ENCODE measurements around the gene BOC.

The BOC gene

GRCh38 chr3:113205481-113205880 lies 5.9 kb upstream of the BOC start:
- no peak for DNase-seq (ENCODE audit: low spot score)
- in situ Hi-C loops (cut with MboI; ENCODE audit: low pct_unique_long_range_greater_than_20kb, low sequenced_read_pairs, unreplicated experiment) = no loop called here
- TF ChIP-seq, protein P1, sequence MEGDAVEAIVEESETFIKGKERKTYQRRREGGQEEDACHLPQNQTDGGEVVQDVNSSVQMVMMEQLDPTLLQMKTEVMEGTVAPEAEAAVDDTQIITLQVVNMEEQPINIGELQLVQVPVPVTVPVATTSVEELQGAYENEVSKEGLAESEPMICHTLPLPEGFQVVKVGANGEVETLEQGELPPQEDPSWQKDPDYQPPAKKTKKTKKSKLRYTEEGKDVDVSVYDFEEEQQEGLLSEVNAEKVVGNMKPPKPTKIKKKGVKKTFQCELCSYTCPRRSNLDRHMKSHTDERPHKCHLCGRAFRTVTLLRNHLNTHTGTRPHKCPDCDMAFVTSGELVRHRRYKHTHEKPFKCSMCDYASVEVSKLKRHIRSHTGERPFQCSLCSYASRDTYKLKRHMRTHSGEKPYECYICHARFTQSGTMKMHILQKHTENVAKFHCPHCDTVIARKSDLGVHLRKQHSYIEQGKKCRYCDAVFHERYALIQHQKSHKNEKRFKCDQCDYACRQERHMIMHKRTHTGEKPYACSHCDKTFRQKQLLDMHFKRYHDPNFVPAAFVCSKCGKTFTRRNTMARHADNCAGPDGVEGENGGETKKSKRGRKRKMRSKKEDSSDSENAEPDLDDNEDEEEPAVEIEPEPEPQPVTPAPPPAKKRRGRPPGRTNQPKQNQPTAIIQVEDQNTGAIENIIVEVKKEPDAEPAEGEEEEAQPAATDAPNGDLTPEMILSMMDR (IDR thresholded peaks at IDR 0.05; ENCODE audit: extremely low read depth, insufficient read depth, missing control alignments) = no peak

DNA sequence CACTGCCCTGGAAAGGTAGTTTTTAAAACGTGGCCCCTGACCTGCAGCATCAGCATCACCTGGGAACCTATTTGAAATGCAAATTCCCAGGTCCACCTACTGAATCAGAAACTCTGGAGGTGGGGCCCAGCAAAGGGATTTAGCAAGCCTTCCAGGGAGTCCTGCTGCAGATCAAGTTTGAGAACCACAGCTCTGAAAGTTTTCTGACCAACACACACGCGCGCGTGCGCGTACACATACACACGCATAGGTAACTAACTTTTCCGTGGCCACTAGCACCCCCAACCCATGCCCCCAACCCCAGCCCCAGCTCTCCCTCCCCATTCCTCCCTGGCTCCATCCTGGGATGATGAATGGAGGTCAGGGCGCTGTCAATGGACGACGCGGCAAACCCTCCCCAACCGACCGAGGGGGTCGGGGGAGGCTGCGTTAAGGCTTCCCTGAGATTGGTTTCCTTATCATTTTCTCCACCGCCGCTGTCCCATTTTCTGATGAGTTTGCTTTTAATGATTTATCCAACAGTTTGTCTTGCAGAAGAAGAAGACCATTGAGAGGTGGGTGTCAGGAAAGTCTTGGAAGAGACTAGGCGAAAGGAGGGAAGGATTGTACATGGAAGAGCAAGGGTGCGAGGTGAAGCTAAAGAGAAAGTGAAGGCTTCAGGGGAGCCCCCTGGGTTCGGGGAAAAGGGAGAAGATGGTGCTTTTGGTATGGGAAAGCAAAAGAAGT lies 590 bp upstream of the BOC start:
- in situ Hi-C loops (cut with MboI; ENCODE audit: low pct_unique_long_range_greater_than_20kb, low sequenced_read_pairs, unreplicated experiment) = no loop called here
- DNase-seq (ENCODE audit: low spot score) = no peak
- TF ChIP-seq, protein P1 (IDR thresholded peaks at IDR 0.05; ENCODE audit: extremely low read depth, insufficient read depth, missing control alignments) = no peak

- in situ Hi-C loops (cut with MboI; ENCODE audit: low pct_unique_long_range_greater_than_20kb, low sequenced_read_pairs, unreplicated experiment) = no loop called here
- TF ChIP-seq, protein P1 (IDR thresholded peaks at IDR 0.05; ENCODE audit: extremely low read depth, insufficient read depth, missing control alignments) = no peak
- DNase-seq (ENCODE audit: low spot score) = no peak
These were observed 940 bp downstream of the BOC start for GRCh38 chr3:113212150-113212843.

DNA sequence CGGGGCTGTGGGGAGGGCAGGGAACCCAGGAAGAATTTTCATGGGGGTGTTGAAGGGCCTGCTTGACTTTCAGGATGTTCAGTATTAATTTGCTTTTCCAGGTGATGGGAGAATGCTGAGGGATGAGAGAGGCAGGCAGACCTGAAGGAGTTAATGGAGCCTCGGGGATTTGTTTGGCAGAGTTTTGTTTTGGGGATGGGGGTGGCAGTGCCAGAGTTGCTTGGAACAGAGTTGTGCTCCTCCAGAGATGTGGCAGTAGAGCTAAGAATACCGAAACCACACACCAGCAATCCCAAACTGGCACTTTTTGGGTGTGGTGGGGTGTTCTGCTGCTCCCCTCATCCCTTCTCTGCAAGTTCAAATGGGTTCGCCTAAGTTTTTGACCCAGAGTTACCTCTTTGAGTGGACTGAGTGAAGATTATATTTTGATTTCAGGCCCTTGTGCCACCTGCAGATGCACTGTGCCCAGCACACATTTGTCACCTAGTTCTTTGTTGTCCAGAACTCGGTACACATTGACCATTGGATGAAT lies 1.6 kb downstream of the BOC start:
- no peak for DNase-seq (ENCODE audit: low spot score)
- in situ Hi-C loops (cut with MboI; ENCODE audit: low pct_unique_long_range_greater_than_20kb, low sequenced_read_pairs, unreplicated experiment) = no loop called here
- TF ChIP-seq, protein P1 (IDR thresholded peaks at IDR 0.05; ENCODE audit: extremely low read depth, insufficient read depth, missing control alignments) = no peak

- in situ Hi-C loops (cut with MboI; ENCODE audit: low pct_unique_long_range_greater_than_20kb, low sequenced_read_pairs, unreplicated experiment) = no loop called here
- TF ChIP-seq, protein P1 (IDR thresholded peaks at IDR 0.05; ENCODE audit: extremely low read depth, insufficient read depth, missing control alignments) = no peak
These were observed 2.7 kb downstream of the BOC start for GRCh38 chr3:113213896-113214587.

GRCh38 chr3:113214917-113215595 lies 3.7 kb downstream of the BOC start:
- no peak for DNase-seq (ENCODE audit: low spot score)
- in situ Hi-C loops (cut with MboI; ENCODE audit: low pct_unique_long_range_greater_than_20kb, low sequenced_read_pairs, unreplicated experiment) = no loop called here
- TF ChIP-seq, protein P1 (IDR thresholded peaks at IDR 0.05; ENCODE audit: extremely low read depth, insufficient read depth, missing control alignments) = no peak

More at GRCh38 chr3:113213896-113214587, 2.7 kb downstream of the BOC start:
- no peak for DNase-seq (ENCODE audit: low spot score)
